ENCODE measurements around the gene SLC25A21. TPM values are rescaled to one million over a fixed set of nuclear protein-coding genes. Genes with fewer than 3 reads are reported as not detected.
"Not testable (repeated sequence)": the region's sequence is repeated elsewhere in the genome, so short reads cannot be mapped to it uniquely, and the experiment has no call there.

Gene SLC25A21
- total RNA-seq, 4 donors from 2014 or later = 0.82 to 11.1 TPM; not detected in 2

GRCh38 chr14:37187840-37188577 is 15.6 kb upstream of the SLC25A21 start:
- WGBS, 2 donors (ENCODE audit: low coverage in 1 of 2) = 71% methylated on average over 9 of the region's 9 CpGs; no CpG with 5 or more reads in 1 of the 2 donors
- DNase-seq; H3K4me3 ChIP-seq; H3K9me3 ChIP-seq; intact Hi-C loops (cut with DNase I; ENCODE audit: low total_unique reads); H3K27me3 ChIP-seq; H3K27ac ChIP-seq; H3K36me3 ChIP-seq; H3K4me1 ChIP-seq; in situ Hi-C loops (cut with MboI; ENCODE audit: low pct_ligation_motif_present in 1 of 4, low pct_unique_long_range_greater_than_20kb in 1 of 4, low sequenced_read_pairs in 3 of 4): not testable (repeated sequence)

- Histone ChIP-seq H3K27me3 (no peaks in the 10 kb centered on the region), H3K4me1 (no peaks in the 10 kb centered on the region), H3K9me3 (no peaks in the 10 kb centered on the region), H3K4me3 (no peak overlapping the region), H3K27ac (no peak overlapping the region), H3K36me3 (no peaks in the 10 kb centered on the region)
- no peak for DNase-seq
- in situ Hi-C loops (cut with MboI; ENCODE audit: low pct_ligation_motif_present in 1 of 4, low pct_unique_long_range_greater_than_20kb in 1 of 4, low sequenced_read_pairs in 3 of 4) = no loop called here
- intact Hi-C loops (cut with DNase I; ENCODE audit: low total_unique reads) = no loop called here
- no peak for TF ChIP-seq EP300 (IDR thresholded peaks at IDR 0.05; ENCODE audit: low read depth)
- no peak for TF ChIP-seq POLR2AphosphoS5 (IDR thresholded peaks at IDR 0.05)
- TF ChIP-seq POLR2A (IDR thresholded peaks at IDR 0.05) = no peak
- TF ChIP-seq CTCF (IDR thresholded peaks at IDR 0.05) = no peak
- WGBS, 2 donors (ENCODE audit: low coverage in 1 of 2) = 64 to 67% methylated on average over 2 to 3 of the region's 3 CpGs
Observed at GRCh38 chr14:37187294-37187693, 14.9 kb upstream of the SLC25A21 start.

- intact Hi-C loops (cut with DNase I; ENCODE audit: low total_unique reads) (no loop called here), in situ Hi-C loops (cut with MboI; ENCODE audit: low pct_ligation_motif_present in 1 of 4, low pct_unique_long_range_greater_than_20kb in 1 of 4, low sequenced_read_pairs in 3 of 4) (no loop called here)
- DNase-seq = no peak
- H3K27me3 ChIP-seq = no peaks in the 10 kb centered on the region
- H3K4me1 ChIP-seq = no peaks in the 10 kb centered on the region
- no peaks in the 10 kb centered on the region for H3K36me3 ChIP-seq
- H3K4me3 ChIP-seq = no peak overlapping the region
- TF ChIP-seq CTCF (IDR thresholded peaks at IDR 0.05) (no peak), EP300 (IDR thresholded peaks at IDR 0.05; ENCODE audit: low read depth) (no peak), POLR2A (IDR thresholded peaks at IDR 0.05) (no peak), POLR2AphosphoS5 (IDR thresholded peaks at IDR 0.05) (no peak)
- WGBS, 2 donors (ENCODE audit: low coverage in 1 of 2) = 87 to 100% methylated on average over 1 of the region's 1 CpG
- H3K27ac ChIP-seq = no peak overlapping the region
- no peaks in the 10 kb centered on the region for H3K9me3 ChIP-seq
Observed at GRCh38 chr14:37186865-37187264, 14.5 kb upstream of the SLC25A21 start.

- DNase-seq = no peak
- H3K4me1 ChIP-seq = no peaks in the 10 kb centered on the region
- H3K4me3 ChIP-seq = no peak overlapping the region
- no peaks in the 10 kb centered on the region for H3K36me3 ChIP-seq
- H3K27ac ChIP-seq = no peak overlapping the region
- in situ Hi-C loops (cut with MboI; ENCODE audit: low pct_ligation_motif_present in 1 of 4, low pct_unique_long_range_greater_than_20kb in 1 of 4, low sequenced_read_pairs in 3 of 4) = no loop called here
- intact Hi-C loops (cut with DNase I; ENCODE audit: low total_unique reads) = no loop called here
- TF ChIP-seq POLR2A (IDR thresholded peaks at IDR 0.05) (no peak), POLR2AphosphoS5 (IDR thresholded peaks at IDR 0.05) (no peak), CTCF (IDR thresholded peaks at IDR 0.05) (no peak)
- no peaks in the 10 kb centered on the region for H3K9me3 ChIP-seq
- H3K27me3 ChIP-seq = no peaks in the 10 kb centered on the region
Observed at GRCh38 chr14:37185670-37186069, 13.3 kb upstream of the SLC25A21 start.

- H3K9me3 ChIP-seq; H3K4me3 ChIP-seq; H3K4me1 ChIP-seq; in situ Hi-C loops (cut with MboI; ENCODE audit: low pct_ligation_motif_present in 1 of 4, low pct_unique_long_range_greater_than_20kb in 1 of 4, low sequenced_read_pairs in 3 of 4); intact Hi-C loops (cut with DNase I; ENCODE audit: low total_unique reads); DNase-seq; H3K27me3 ChIP-seq; H3K27ac ChIP-seq; H3K36me3 ChIP-seq: not testable (repeated sequence)
- 82 to 88% methylated on average over 3 to 8 of the region's 8 CpGs for WGBS, 2 donors (ENCODE audit: low coverage in 1 of 2)
Observed at GRCh38 chr14:37184520-37184919, 12.1 kb upstream of the SLC25A21 start.
